Activated naive CD4-positive, alpha-beta T cell (primary cell): Measurements from ENCODE around the gene ADAM12.

ENCODE experiments used
- DNase-seq, 4 experiments: peaks; one replicate each; lab custom pipeline; 2025; lab: John Stamatoyannopoulos, UW

ADAM12 gene

DNA sequence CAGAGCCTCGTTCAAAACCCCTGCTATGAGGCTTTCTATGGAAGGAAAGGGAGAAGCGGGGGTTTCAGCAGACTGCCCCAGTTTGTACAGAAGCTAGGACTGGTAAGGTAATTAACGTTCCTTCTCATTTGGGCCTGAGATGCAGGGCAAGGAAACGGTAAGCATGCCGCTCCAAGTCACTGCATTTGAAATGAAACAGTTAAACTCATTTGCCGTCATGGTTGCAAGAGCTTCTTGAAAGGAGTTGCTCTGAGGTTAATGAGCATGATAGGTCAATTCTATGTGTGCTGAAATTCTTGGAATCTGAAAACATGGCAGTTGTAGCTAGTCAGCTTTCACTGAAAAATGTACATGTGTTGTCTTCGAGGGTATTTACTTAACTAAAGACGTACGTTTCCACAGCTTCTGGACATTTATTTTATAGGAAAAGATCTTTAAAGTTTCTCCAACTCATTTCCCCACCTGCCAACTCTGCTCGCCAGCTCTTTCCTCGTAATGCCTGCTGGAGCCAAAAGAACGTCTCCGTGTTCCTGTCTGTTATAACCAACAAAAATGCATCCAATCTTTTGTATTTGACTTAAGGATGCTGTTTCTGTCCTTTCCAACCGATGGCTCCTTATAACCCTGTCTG lies 73.3 kb downstream of the ADAM12 start:
- no peak for DNase-seq

GRCh38 chr10:126312167-126312566 lies 76.1 kb downstream of the ADAM12 start:
- DNase-seq, result no peak

- DNase-seq, result no peak
Observed at GRCh38 chr10:126309228-126309883, 78.9 kb downstream of the ADAM12 start.

- no peak for DNase-seq
Observed at GRCh38 chr10:126302826-126303665, 85.2 kb downstream of the ADAM12 start.

DNA sequence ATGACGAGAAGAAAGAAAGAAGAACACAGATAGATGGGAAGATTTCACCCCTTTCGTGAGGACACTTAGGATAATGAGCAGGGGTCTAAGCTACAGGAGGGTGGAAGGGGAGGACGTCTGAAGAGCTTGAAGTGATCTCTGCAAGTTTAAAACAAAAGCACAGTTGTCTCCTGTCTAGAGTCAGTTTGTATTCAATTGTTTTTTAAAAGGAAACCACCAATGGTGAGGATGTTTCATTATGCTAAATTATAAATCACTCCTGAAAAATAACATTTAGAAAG lies 85.9 kb downstream of the ADAM12 start:
- no peak for DNase-seq

DNA sequence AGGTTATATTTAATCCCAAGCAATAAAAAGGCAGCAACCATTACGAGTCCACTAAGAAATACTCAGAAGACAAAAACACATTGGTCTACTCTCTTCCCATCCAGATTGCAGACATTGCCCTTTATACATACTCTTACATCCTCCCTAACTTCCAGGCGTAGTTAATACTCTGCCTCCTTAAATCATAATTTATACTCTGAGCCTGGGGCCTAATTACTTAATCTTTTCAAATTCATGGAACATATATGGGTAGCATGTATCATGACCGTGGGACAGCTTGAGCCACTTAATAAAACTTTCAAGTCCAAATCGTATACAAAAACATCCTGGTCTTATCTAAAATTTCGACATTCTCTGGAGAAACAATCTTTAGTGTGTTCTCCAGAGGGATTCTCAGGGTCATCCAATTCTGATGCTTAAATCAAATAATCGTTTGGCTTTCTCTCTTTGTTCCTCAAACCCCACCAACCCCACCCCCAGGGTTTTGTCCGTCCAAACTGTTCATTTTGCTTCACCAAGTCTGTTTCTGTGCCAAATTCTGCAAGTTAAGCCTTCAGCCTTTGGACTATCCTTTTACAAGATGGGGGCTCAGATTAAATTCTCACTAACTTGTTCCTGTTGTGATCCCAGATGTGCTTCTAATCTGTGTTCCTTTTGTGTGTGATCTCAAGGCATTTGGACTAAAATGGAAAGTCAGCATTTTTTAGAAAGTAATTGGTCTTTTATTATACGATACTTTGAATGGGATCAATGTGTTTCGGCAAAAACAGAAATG lies 86.4 kb downstream of the ADAM12 start:
- no peak for DNase-seq

- DNase-seq, result no peak
Observed at GRCh38 chr10:126294451-126294850, 93.8 kb downstream of the ADAM12 start.

DNA sequence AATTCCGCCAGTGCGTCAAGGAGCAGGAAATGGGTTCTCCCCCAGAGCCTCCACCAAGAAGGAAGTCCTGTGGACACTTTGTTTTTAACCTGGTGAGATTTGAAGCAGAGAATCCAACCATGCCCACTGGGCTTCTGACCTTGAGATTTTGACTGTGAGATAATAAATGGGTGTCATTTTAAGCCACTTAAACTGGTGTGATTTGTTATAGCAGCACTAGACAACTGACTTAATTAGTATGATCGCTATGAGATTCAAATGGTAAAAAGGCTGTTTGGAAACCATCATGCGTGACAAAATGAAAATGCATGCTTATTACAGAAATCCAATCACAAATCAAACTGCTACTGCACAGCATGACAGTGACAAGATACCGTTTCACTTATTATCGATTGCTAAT lies 98.0 kb downstream of the ADAM12 start:
- no peak for DNase-seq

DNA sequence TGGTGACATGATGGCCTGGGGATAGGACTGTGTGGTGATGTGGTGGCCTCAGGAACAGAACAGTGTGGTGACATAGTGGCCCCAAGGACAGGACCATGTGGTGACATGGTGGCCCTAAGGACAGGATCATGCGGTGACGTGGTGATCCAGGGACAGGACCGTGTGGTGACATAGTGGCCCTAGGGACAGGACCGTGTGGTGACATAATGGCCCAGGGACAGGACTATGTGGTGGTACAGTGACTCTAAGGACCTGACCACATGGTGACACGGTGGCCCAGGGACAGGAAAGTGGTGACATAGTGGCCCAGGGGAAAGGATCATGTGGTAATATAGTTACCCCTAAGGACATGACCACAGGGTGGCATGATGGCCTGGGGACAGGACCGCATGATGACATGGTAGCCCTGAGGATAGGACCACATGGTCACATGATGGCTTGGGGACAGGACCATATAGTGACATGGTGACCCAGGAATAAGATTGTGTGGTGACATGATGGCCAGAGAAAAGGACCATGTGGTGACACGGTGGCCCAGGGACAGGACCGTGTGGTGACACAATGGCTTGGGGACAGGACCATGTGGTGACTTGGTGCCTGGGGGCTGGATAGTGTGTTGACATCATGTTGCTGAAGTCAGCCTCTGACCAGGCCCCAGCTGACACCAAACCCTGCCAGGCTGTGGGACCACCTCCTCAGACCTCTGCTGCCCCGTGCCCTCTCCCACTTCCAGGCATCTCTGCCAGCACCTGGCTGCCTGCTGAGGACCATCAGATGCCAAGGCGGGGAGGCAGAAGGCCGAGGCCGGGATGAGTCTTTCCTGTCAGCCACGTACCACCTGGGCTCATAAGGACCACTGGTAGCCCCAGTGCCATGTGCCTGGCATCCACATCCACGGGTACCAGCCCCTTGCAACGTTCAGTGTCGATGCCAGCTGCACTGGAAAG lies 99.5 kb downstream of the ADAM12 start:
- DNase-seq, result no peak

DNA sequence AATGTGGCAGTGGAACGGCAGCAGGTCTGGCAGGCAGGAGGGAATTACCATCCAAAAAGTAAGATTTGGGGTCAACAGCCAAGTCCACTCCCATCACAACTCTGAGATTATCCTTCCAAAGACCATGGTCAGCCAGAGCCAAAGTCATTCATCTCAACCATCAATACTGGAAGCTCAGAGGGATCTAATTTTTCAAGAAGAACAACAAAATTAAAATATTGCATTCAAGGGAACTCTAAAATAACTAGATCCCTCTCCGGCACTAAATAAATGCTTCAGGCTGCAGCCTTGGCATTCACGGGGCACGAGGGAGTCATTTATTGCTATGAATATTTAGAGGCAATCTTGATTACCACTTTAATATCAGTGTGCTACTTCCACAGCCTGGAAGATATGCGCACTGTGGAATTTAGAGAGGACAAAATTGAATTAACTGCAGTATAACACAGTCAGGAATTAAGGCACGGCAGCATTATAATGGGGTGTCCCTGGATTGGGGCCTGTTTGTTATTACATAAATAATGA lies 102.0 kb downstream of the ADAM12 start:
- DNase-seq, result no peak

GRCh38 chr10:126283307-126283706 lies 105.0 kb downstream of the ADAM12 start:
- no peak for DNase-seq

- DNase-seq, result no peak
Observed at GRCh38 chr10:126278851-126279250, 109.4 kb downstream of the ADAM12 start.

- no peak for DNase-seq
Observed at GRCh38 chr10:126277181-126277580, 111.1 kb downstream of the ADAM12 start.

DNA sequence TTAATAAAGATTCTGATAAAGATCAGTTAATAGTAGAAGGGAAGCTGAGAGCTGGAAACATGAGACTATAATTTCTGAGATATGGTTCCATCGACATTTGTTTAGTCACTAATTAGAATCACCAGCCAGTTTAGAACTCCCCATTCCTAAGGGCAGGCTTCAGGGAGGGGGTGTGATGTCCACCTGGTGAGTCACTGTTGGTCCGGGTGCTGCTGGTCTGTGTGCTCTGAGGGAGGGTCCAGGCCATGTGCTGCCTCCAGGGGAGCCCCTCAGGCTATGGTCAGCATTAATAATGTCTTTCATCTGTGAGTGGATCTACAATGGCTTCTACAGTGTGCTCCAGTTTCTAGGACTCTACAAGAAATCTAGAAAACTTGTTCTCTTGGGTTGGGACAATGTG lies 115.8 kb downstream of the ADAM12 start:
- no peak for DNase-seq

GRCh38 chr10:126270111-126270510 lies 118.2 kb downstream of the ADAM12 start:
- DNase-seq, result no peak

DNA sequence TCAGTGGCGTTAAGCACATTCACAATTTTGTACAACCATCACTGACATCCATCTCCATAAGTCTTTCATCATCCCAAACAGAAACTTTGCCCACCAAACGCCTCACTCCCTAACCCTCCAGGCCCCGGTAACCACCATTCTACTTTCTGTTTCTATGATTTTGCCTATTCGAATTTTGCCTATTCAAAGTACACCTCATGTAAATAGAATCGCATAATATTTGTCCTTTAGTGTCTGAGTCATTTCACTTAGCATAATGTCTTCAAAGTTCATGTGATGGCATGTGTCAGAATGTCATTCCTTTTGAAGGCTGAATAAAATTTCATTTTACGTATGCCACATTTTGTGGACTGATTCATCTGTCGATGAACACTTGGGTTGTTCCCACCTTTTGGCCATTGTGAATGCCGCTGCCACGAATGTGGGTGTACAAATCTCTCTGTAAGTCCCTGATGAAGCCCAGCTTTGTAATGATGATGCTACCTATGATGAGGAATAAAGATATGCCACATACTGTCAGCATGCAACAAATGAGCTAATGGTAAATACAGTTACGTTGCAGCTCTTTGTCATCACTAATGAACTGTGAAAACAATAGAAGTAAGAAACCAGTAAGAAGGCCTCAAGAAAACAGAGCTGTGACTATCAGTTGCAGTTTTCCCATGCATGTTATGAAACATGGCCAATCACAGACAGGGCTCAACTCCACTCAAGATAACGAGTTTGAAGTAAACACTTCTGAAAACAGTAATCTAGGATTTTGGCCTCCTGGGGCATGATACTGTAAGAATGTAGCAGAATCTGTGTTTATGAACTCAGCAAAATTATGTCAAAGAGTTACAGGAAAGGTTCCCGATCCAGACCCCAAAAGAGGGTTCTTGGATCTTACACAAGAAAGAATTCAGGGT lies 120.0 kb downstream of the ADAM12 start:
- DNase-seq, result no peak

GRCh38 chr10:126264102-126265018 lies 123.9 kb downstream of the ADAM12 start:
- DNase-seq, result no peak

GRCh38 chr10:126263006-126263676 lies 125.1 kb downstream of the ADAM12 start:
- DNase-seq, result no peak
